Stimulated activated CD4-positive, alpha-beta T cell treated with anti-CD3 and anti-CD28 coated beads, Interleukin-12 subunit alpha, Interleukin-12 subunit beta, amount 100 ng/mL, for 24 hours (primary cell): Measurements from ENCODE around the gene PGBD1.
"Not testable (repeated sequence)": the region's sequence is repeated elsewhere in the genome, so short reads cannot be mapped to it uniquely, and the experiment has no call there.

Source experiments
- DNase-seq, 2 experiments: peaks; one replicate each; pipeline ENCODE4 v3.0.0-alpha.2; 2020; ENCODE audit warnings: low read depth in 2 of 2

PGBD1 gene

DNA sequence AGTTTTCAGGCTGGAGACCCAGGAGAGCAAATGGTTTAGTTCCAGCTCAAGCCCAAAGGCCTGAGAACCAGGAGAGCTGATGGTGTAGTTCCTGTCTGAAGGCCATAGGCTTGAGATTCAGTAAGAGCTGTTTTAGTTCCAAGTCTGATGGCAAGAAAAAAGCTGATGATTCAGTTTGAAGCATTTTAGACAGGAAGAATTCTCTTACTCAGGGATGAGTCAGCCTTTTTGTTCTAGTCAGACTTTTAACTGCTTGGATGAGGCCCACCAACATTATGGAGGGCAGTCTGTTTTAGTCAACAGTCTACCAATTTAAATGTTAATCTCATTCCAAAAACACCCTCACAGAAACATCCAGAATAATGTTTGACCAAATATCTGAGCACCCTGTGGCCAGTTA, 11.9 kb upstream of the PGBD1 start:
- no peak for DNase-seq

DNA sequence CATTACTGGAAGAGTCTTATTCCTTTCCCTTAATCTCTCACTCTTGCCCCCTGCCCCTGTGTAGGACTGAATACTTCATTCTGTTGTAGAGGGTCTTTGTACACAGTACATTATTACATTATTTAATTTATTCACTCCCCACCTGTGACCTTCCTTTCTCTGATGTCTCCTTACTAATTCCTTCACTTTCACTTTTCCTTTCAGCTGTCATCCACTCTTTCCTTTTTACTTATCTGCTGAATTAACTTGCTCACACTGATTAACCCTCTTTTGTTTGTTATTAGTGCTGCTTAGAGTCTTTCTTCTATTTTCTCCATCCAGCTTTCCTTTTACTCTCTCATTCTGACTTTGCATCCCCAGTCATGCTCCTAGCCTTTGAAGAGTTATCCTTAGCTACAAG, 6.5 kb upstream of the PGBD1 start:
- DNase-seq, result no peak

- DNase-seq, result no peak
Observed at GRCh38 chr6:28277746-28278145, 3.6 kb upstream of the PGBD1 start.

DNA sequence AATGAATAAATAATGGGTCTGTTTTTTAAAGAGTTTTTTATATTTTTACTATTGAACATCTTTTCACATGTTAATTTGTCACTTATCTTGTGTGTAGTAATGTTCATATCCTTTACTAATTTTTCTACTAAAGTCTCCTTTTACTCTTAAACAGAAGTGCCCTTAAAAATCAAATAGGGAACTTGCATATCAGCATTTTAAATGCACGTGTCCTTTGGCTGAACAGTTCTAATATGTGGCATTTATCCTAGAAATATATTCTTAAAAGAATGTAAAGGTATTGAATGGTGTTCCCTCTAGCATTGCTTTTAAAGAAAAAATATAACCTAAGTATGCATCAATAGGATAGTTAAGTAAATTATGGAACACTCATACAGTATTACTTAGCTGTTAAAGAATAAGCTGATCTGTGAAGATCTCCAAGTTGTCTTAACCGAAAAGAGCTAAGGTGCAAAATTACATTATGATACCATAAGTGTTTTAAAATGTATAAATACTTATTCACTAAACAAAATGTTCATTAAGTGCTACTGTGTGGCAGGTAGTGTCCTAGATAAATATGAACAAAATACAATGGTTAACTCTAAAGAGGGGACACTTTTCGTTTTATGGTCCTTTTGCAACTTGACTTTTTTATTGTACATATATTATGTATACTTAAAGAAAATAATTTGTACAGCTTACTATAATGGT, 631 bp upstream of the PGBD1 start:
- no peak for DNase-seq

- DNase-seq, result no peak
Observed at GRCh38 chr6:28282926-28283325, 1.6 kb downstream of the PGBD1 start.

DNA sequence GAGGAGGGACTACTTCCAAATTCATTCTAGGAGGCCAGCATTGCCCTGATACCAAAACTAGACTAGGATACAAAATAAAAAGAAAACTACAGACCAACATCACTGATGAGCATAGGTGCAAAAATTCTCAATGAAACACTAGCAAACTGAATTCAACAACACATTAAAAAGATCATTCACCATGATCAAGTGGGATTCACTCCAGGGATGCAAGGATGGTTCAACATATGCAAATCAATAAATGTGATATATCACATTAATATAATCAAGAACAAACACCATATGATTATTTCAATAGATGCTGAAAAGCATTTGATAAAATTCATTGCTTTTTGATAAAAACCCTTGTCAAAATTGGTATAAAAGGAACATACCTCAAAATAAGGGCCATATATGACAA, 10.2 kb downstream of the PGBD1 start:
- DNase-seq, result no peak

DNA sequence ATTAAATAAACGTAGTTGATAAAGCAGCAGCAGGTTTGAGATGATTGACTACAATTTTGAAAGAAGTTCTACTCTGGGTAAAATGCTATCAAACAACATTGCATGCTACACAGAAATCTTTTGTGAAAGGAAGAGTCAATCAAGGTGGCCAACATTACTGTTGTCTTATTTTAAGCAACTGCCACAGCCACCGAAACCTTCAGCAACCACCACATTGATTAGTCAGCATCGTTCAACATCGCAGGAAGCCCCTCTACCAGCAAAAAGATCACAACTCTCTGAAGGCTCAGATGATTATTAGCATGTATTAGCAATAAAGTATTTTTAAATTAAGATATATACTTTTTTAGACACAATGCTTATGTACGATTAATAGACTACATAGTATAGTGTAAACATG, 14.0 kb downstream of the PGBD1 start:
- no peak for DNase-seq

- DNase-seq, result no peak
Observed at GRCh38 chr6:28296520-28297060, 15.2 kb downstream of the PGBD1 start.

DNA sequence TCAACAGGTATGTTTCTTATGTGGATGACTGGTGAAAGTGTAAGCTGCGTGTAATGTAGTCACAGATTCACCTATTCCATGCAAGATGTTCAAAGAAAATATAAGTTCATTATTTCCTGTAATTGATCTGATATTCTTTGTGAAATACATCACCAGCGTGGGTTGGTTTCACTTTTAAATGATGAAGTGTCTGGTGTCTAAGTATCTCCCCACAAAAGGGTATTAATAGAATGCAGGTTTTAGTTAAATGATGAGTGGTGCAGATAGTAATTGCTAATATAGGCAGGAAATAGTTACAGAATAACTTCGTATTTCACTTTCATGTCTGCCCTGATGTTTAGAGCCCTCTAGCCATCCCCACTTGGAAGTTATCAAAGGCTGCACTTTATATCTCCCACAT, 22.2 kb downstream of the PGBD1 start:
- no peak for DNase-seq

DNA sequence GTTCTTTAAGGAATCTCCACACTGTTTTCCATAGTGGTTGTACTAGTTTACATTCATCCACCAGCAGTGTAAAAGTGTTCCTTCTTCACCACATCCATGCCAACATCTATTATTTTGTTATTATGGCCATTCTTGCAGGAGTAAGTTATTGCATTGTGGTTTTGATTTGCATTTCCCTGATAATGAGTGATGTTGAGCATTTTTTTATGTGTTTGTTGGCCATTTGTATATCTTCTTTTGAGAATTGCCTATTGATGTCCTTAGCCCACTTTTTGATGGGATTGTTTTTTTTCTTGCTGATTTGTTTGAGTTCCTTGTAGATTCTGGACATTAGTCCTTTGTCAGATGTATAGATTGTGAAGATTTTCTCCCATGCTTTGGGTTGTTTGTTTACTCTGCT, 25.0 kb downstream of the PGBD1 start:
- not testable (repeated sequence) for DNase-seq

DNA sequence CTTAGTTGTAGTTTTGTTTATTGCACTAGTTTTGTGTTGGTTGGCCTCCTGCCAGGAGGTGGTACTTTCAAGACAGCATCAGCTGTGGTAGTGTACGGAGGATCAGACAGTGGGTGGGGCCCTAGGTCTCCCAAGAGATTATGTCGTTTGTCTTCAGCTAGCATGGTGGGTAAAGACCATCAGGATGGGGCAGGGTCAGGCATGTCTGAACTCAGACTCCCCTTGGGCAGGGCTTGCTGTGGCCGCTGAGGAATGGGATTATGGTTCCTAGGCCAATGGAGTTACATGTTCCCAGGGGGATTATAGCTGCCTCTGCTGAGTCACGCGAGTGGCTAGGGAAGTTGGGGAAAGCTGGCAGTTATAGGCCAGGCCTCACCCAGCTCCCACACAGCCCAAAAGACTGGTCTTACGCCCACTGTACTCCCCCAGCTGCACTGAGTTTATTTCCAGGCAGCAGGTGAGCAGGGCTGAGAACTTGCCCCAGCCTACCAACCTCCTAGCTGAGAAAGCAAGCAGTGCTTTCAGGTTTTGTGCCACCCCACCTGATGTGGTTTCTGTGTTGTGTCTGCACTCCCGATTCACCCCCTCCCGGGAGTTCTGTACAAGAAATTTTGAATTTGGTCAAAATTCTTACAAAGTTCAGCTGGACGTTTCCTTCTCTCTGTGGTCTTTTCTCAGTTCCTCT, 29.9 kb downstream of the PGBD1 start:
- no peak for DNase-seq

GRCh38 chr6:28312939-28313338, 31.6 kb downstream of the PGBD1 start:
- no peak for DNase-seq

DNA sequence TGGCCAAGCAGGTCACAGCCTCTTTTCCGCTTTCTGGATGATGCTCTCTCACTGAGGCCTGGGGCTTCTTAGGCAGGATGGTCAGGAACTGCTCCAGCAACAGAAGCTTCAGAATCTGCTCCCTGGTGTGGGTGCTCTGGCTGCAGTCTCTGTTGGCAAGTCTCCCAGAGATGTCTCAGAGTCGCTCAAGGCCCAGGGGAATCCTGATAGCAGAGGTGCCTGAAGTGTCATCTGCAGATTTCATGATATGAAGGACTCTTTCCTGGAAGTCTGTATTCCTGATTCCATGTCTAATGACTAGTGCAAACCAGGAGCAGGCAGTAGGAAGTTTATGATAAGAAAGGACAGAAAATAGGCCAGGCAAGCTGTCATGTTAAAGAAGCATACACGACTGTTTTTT, 34.3 kb downstream of the PGBD1 start:
- no peak for DNase-seq

DNA sequence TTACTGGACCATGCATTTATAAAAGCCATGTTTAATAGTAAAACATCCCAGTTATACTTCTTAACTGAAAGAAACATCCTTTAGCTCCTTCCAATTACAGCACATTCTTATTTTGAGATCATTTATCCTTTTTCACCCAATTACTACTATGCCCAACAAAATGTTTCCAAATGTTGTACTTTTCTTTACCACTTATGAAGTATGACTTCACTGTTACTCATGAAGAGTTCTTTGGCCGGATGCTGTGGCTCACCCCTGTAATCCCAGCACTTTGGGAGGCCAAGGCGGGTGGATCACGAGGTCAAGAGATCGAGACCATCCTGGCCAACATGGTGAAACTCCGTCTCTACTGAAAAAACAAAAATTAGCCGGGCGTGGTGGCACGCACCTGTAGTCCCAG, 36.5 kb downstream of the PGBD1 start:
- DNase-seq, result not testable (repeated sequence)

DNA sequence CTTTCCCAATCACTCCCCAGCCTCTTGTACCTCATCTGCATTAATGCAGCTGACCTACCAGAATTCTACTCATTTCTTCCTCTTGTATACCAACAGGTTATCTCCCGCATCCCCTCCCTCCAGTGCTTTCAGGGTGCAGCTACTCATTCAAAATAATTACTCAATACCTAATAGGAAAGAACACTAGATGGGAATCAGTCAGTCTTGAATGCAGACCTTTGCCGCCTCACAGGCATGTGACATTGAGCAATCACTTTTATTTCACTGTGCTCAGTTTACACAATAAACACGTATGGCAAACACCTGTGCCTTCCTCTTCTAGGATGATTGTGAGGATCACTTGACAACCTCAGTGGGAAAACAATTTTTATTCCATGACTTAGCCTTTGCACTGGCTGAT, 41.3 kb downstream of the PGBD1 start:
- DNase-seq, result no peak

GRCh38 chr6:28323813-28324424, 42.5 kb downstream of the PGBD1 start:
- no peak for DNase-seq

DNA sequence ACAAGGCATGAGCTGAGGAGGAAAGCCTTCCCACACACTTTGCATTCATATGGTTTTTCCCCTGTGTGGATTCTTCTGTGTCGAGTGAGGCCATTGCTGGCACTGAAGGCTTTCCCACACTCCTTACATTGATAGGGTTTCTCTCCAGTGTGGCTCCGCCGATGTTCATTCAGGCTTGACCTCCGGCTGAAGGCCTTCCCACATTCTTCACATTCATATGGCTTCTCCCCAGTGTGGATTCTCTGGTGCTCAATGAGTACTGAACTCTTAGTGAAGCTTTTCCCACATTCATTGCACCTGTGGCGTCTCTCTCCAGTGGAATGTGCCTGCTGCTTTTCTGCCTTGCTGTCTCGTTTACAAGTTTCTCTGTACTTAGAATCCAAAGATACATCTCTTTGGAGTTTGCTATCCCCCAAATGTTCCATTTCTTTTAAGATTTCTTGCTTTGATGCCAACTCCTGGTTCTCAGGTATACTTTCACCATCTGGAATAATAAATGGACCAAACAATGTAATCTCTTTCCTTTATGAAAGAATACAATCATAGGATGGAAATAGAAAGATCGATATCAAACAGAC, 45.1 kb downstream of the PGBD1 start:
- no peak for DNase-seq

DNA sequence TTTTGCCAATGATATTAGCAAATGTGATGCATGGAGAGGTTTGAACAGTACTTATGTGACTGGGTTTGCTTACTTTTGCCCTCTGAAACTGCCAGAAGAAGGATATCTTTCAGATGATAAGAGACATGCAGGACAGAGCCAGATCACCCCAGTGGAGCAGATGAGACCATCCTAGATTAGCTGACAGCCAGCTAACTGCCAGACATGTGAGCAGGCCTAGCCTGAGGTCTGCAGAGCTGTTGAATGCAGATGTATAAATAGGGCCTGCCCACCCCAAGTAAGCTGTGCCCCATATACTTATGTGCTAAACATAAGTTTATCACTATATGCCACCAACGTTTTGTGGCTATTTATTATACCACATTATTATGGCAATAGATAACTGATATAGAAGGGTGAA, 48.7 kb downstream of the PGBD1 start:
- DNase-seq, result no peak

DNA sequence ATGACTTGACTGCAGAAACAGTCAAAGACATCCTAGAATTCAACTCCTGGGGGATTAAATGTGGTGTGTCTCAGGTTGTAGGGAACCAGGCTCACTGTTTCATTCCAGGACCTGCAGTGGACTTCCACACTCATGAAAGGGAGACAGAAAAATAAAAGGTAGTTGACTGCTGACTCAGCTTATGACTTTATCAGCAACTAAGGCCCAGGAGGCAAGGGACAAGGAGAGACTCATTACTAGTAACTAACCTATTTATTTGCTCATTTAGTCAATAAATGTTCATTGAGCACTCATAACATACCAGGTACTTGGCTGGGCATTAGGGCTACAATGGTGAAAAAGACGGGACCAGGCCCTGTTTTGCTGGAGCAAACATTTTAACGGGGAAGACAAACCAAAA, 51.7 kb downstream of the PGBD1 start:
- DNase-seq, result no peak

GRCh38 chr6:28333599-28334018, 52.2 kb downstream of the PGBD1 start:
- no peak for DNase-seq

DNA sequence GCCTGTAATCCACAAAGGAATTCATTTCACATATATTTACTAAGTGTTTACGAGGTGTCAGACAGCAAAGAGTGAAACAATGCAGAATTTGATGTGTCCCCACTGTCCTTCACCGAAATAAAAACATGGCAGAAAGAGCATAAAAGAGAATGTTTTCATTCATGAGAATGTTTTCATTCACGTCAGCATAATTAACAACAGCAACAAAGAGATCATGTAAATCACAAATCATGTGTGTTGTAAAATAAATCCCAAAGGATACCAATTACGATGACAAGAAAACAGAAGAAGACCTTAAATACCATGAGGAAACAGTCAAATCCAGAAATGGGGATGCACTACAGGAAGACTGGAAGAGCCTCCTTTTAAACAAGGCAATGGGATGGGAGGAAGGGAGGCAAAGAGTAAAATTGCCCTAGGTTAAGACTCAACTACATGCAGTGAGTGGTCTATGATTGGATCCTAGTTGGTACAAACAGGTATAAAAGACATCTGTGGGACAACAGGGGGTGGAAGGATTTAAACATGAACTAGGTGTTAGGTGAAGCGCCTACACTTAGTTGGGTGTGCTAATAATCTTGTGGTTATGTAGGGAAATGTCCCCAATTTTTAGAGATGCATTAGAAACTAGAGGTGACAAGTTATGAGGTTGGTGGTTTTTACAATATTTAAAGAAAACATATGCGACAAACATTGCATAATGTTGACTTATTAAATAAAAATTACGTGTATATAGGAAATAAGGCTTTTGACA, 53.1 kb downstream of the PGBD1 start:
- no peak for DNase-seq

DNA sequence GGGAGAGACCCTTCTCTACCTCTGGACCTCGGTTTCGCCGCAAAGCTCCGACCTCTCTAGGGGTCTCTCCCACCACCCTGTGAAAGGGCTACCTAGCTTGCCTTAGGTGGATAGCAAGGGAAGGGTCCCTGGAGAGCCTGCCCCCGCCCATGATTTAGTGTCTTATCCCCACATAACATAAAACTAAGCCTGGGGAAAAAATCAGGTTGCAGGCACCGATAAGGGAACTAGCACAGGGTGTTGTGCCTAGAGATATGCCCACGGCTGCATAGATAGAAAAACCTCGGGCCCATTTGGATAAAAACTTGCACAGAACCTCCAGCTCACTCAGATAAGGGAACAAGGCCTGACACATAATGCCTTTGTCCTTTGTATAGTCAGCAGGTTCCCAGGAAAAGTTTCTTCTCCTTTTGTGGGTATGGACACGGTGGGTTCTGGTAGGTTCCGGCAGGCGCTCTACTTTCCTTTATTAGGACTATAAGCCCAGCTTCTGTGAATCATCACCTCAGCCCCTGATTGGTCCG, 53.7 kb downstream of the PGBD1 start:
- no peak for DNase-seq
